ENCODE results near the gene GAPT.

The GAPT gene

DNA sequence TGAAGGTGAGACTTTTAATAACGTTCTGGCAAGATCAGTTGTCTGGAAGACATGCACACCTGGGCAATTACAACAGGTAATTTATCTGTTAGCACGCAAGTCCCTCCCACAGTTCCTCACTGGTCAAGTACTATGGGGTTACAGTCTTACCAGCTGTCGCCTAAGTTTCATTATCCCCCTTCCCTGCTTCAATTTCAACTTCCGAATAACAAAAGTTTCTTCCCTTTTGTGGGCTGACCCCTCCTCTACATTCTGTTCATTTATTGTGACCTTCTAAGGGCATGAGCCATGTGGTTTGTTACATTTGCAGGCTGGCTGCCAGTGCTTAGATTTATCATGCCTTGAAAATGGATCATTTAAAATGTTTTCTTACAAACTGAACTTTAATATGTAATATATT, 16.5 kb downstream of the GAPT start:
- ATAC-seq: no peak
- TF ChIP-seq PPARA (CRISPR knock-in tag; IDR thresholded peaks at IDR 0.05; ENCODE audit: borderline replicate concordance) (no peak), SNAI2 (CRISPR knock-in tag; IDR thresholded peaks at IDR 0.05) (no peak), ZFP3 (CRISPR knock-in tag; IDR thresholded peaks at IDR 0.05) (no peak), RARB (CRISPR knock-in tag; IDR thresholded peaks at IDR 0.05) (no peak), ZNF70 (CRISPR knock-in tag; IDR thresholded peaks at IDR 0.05) (no peak), ZC3H10 (CRISPR knock-in tag; IDR thresholded peaks at IDR 0.05) (no peak)
- TF ChIP-seq, protein P1, sequence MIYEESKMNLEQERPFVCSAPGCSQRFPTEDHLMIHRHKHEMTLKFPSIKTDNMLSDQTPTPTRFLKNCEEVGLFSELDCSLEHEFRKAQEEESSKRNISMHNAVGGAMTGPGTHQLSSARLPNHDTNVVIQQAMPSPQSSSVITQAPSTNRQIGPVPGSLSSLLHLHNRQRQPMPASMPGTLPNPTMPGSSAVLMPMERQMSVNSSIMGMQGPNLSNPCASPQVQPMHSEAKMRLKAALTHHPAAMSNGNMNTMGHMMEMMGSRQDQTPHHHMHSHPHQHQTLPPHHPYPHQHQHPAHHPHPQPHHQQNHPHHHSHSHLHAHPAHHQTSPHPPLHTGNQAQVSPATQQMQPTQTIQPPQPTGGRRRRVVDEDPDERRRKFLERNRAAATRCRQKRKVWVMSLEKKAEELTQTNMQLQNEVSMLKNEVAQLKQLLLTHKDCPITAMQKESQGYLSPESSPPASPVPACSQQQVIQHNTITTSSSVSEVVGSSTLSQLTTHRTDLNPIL (CRISPR knock-in tag; IDR thresholded peaks at IDR 0.05; ENCODE audit: low read depth): no peak

DNA sequence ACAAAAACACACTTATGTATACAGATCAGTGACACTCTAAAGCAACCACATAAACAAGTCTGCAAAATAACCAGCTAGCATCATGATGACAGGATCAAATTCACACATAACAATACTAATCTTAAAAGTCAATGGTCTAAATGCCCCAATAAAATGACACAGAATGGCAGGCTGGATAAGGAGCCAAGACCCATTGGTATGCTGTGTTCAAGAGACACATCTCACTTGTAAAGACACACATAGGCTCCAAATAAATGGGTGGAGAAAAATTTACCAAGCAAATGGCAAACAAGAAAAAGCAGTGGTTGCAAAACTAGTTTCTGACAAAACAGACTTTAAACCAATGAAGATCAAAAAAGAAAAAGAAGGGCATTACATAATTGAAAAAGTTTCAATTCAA, 26.0 kb downstream of the GAPT start:
- no peak for TF ChIP-seq ZNF70 (CRISPR knock-in tag; IDR thresholded peaks at IDR 0.05)
- TF ChIP-seq OSR1 (CRISPR knock-in tag; IDR thresholded peaks at IDR 0.05): no peak
- TF ChIP-seq ZNF565 (CRISPR knock-in tag; conservative IDR thresholded peaks at IDR 0.05; ENCODE audit: low read depth): no peak
- TF ChIP-seq TCF4 (CRISPR knock-in tag; IDR thresholded peaks at IDR 0.05; ENCODE audit: borderline replicate concordance): no peak
- no peak for TF ChIP-seq TOX (CRISPR knock-in tag; IDR thresholded peaks at IDR 0.05; ENCODE audit: borderline replicate concordance)
- TF ChIP-seq ARNTL (CRISPR knock-in tag; IDR thresholded peaks at IDR 0.05; ENCODE audit: borderline replicate concordance, low read depth): no peak
- no peak for TF ChIP-seq RARB (CRISPR knock-in tag; IDR thresholded peaks at IDR 0.05)
- no peak for TF ChIP-seq ISL1 (CRISPR knock-in tag; IDR thresholded peaks at IDR 0.05)
- TF ChIP-seq PPARA (CRISPR knock-in tag; IDR thresholded peaks at IDR 0.05; ENCODE audit: borderline replicate concordance): no peak
- no peak for TF ChIP-seq BACH2 (CRISPR knock-in tag; IDR thresholded peaks at IDR 0.05; ENCODE audit: borderline replicate concordance)
- TF ChIP-seq, protein P2, sequence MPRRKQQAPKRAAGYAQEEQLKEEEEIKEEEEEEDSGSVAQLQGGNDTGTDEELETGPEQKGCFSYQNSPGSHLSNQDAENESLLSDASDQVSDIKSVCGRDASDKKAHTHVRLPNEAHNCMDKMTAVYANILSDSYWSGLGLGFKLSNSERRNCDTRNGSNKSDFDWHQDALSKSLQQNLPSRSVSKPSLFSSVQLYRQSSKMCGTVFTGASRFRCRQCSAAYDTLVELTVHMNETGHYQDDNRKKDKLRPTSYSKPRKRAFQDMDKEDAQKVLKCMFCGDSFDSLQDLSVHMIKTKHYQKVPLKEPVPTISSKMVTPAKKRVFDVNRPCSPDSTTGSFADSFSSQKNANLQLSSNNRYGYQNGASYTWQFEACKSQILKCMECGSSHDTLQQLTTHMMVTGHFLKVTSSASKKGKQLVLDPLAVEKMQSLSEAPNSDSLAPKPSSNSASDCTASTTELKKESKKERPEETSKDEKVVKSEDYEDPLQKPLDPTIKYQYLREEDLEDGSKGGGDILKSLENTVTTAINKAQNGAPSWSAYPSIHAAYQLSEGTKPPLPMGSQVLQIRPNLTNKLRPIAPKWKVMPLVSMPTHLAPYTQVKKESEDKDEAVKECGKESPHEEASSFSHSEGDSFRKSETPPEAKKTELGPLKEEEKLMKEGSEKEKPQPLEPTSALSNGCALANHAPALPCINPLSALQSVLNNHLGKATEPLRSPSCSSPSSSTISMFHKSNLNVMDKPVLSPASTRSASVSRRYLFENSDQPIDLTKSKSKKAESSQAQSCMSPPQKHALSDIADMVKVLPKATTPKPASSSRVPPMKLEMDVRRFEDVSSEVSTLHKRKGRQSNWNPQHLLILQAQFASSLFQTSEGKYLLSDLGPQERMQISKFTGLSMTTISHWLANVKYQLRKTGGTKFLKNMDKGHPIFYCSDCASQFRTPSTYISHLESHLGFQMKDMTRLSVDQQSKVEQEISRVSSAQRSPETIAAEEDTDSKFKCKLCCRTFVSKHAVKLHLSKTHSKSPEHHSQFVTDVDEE (CRISPR knock-in tag; IDR thresholded peaks at IDR 0.05): no peak
- no peak for TF ChIP-seq ESRRG (CRISPR knock-in tag; IDR thresholded peaks at IDR 0.05)
- TF ChIP-seq, protein P1 (CRISPR knock-in tag; IDR thresholded peaks at IDR 0.05; ENCODE audit: low read depth): no peak
- TF ChIP-seq, protein P3, sequence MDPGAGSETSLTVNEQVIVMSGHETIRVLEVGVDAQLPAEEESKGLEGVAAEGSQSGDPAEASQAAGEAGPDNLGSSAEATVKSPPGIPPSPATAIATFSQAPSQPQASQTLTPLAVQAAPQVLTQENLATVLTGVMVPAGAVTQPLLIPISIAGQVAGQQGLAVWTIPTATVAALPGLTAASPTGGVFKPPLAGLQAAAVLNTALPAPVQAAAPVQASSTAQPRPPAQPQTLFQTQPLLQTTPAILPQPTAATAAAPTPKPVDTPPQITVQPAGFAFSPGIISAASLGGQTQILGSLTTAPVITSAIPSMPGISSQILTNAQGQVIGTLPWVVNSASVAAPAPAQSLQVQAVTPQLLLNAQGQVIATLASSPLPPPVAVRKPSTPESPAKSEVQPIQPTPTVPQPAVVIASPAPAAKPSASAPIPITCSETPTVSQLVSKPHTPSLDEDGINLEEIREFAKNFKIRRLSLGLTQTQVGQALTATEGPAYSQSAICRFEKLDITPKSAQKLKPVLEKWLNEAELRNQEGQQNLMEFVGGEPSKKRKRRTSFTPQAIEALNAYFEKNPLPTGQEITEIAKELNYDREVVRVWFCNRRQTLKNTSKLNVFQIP (CRISPR knock-in tag; IDR thresholded peaks at IDR 0.05; ENCODE audit: borderline replicate concordance, low read depth): no peak
- TF ChIP-seq GLIS3 (CRISPR knock-in tag; IDR thresholded peaks at IDR 0.05): no peak
- TF ChIP-seq ZFP3 (CRISPR knock-in tag; IDR thresholded peaks at IDR 0.05): no peak
- TF ChIP-seq, protein P4, sequence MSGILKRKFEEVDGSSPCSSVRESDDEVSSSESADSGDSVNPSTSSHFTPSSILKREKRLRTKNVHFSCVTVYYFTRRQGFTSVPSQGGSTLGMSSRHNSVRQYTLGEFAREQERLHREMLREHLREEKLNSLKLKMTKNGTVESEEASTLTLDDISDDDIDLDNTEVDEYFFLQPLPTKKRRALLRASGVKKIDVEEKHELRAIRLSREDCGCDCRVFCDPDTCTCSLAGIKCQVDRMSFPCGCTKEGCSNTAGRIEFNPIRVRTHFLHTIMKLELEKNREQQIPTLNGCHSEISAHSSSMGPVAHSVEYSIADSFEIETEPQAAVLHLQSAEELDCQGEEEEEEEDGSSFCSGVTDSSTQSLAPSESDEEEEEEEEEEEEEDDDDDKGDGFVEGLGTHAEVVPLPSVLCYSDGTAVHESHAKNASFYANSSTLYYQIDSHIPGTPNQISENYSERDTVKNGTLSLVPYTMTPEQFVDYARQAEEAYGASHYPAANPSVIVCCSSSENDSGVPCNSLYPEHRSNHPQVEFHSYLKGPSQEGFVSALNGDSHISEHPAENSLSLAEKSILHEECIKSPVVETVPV (CRISPR knock-in tag; IDR thresholded peaks at IDR 0.05): no peak
- TF ChIP-seq, protein P5, sequence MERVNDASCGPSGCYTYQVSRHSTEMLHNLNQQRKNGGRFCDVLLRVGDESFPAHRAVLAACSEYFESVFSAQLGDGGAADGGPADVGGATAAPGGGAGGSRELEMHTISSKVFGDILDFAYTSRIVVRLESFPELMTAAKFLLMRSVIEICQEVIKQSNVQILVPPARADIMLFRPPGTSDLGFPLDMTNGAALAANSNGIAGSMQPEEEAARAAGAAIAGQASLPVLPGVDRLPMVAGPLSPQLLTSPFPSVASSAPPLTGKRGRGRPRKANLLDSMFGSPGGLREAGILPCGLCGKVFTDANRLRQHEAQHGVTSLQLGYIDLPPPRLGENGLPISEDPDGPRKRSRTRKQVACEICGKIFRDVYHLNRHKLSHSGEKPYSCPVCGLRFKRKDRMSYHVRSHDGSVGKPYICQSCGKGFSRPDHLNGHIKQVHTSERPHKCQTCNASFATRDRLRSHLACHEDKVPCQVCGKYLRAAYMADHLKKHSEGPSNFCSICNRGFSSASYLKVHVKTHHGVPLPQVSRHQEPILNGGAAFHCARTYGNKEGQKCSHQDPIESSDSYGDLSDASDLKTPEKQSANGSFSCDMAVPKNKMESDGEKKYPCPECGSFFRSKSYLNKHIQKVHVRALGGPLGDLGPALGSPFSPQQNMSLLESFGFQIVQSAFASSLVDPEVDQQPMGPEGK (CRISPR knock-in tag; IDR thresholded peaks at IDR 0.05; ENCODE audit: borderline replicate concordance): no peak
- no peak for TF ChIP-seq ZFP30 (CRISPR knock-in tag; IDR thresholded peaks at IDR 0.05)
- no peak for TF ChIP-seq ZC3H10 (CRISPR knock-in tag; IDR thresholded peaks at IDR 0.05)
- no peak for ATAC-seq
